Upper lobe of left lung (tissue), 6 donors: Measurements from ENCODE around the gene ACTN4. TPM values are rescaled to one million over a fixed set of nuclear protein-coding genes. Genes with fewer than 3 reads are reported as not detected.
A peak's percentile ranks its signal among the peaks of the same experiment; 100 is the strongest.

Experiments used
- ATAC-seq, 2 donors: fragments of 200-7000 bp; cut with Tn5 transposase; one replicate each; pipeline ENCODE4 v1.9.1; 2022; ENCODE audit warnings: mild to moderate bottlenecking in 2 of 2, moderate library complexity in 2 of 2; ENCODE audit not compliant: low FRiP score in 2 of 2
- DNase-seq, 2 donors: peaks; one replicate each; pipeline ENCODE4 v3.0.0-alpha.2; 2019 to 2020
- H3K27ac ChIP-seq, 4 donors: fragments of 200-600 bp; sonication (generic); one replicate each; pipeline ENCODE4 v1.5.1; 2016 to 2019
- H3K27me3 ChIP-seq, 4 donors: fragments of 200-600 bp; sonication (generic); one replicate each; pipeline ENCODE4 v1.5.1; 2017 to 2019
- H3K36me3 ChIP-seq, 4 donors: fragments of 200-600 bp; sonication (generic); one replicate each; pipeline ENCODE4 v1.5.1; 2016 to 2019
- H3K4me1 ChIP-seq, 4 donors: fragments of 200-600 bp; sonication (generic); one replicate each; pipeline ENCODE4 v1.5.1; 2018 to 2019
- H3K4me3 ChIP-seq, 4 donors: fragments of 200-600 bp; sonication (generic); one replicate each; pipeline ENCODE4 v1.5.1; 2017 to 2019; ENCODE audit warnings: mild to moderate bottlenecking in 2 of 4, moderate library complexity in 1 of 4
- H3K9me3 ChIP-seq, 4 donors: fragments of 200-600 bp; sonication (generic); one replicate each; pipeline ENCODE4 v1.5.1; 2018 to 2019
- CTCF ChIP-seq, 6 experiments: fragments of 450-650 bp in 4 of 6; fragments of 200-600 bp in 2 of 6; sonication (generic) in 2 of 6; IDR thresholded peaks; one replicate each; pipeline ENCODE4 v1.5.1; 2016 to 2019; ENCODE audit warnings: antibody characterized with exemption in 6 of 6
- EP300 ChIP-seq, 4 donors: sonication (generic); formaldehyde crosslinking; IDR thresholded peaks; one replicate each; pipeline ENCODE4 v1.5.1; 2017; ENCODE audit warnings: antibody characterized with exemption in 4 of 4, control low read depth in 2 of 4
- POLR2A ChIP-seq, 4 donors: fragments of 450-650 bp; IDR thresholded peaks; one replicate each; pipeline ENCODE4 v1.5.1; 2016 to 2017; ENCODE audit warnings: antibody characterized with exemption in 4 of 4, mild to moderate bottlenecking in 2 of 4
- POLR2AphosphoS5 ChIP-seq, 2 donors: sonication (generic); formaldehyde crosslinking; IDR thresholded peaks; one replicate each; pipeline ENCODE4 v1.5.1; 2017; ENCODE audit warnings: antibody characterized with exemption in 2 of 2
- WGBS, 2 donors: methylation state at CpG; one replicate each; pipeline ENCODE4 v1.1.5; 2017 to 2018; 5-methylcytosine and 5-hydroxymethylcytosine counted together
- total RNA-seq, 6 donors: library from RNA; depleted of rRNA in 4 of 6; stranded (reverse); fragments of >200 nt in 4 of 6; gene quantifications; one replicate each; pipeline versions ENCODE4 v1.1.0 to v1.2.1, GENCODE V29; 2016 to 2021
- donor health status: DM: no; HTN: no; CAD: no; lungs with moderate emphysema.
- donor health status: DM: no; HTN: yes; CAD: no; lungs with severe emphysema.

ACTN4 gene
- total RNA-seq, 6 donors from 2014 or later = 162 to 636 (median 512) TPM

GRCh38 chr19:38635483-38636399 is 11.7 kb upstream of the ACTN4 start:
- peaks cover 3 to 33% (median 26%) of the 10 kb centered on the region in 4 donors for H3K36me3 ChIP-seq
- WGBS, 2 donors = 83 to 86% methylated on average over 15 to 17 of the region's 17 CpGs
- H3K27ac ChIP-seq = peak overlapping the region in 3 of 4 donors; percentile 31 to 72 (median 50)
- DNase-seq = no peak
- no peak for ATAC-seq
- H3K27me3 ChIP-seq = no peaks in the 10 kb centered on the region
- H3K9me3 ChIP-seq = no peaks in the 10 kb centered on the region
- TF ChIP-seq EP300 (IDR thresholded peaks at IDR 0.05) = no peak
- no peak for TF ChIP-seq POLR2AphosphoS5 (IDR thresholded peaks at IDR 0.05)
- TF ChIP-seq CTCF (IDR thresholded peaks at IDR 0.05) = no peak
- no peak for TF ChIP-seq POLR2A (IDR thresholded peaks at IDR 0.05)
- H3K4me1 ChIP-seq = peaks cover 20 to 48% (median 32%) of the 10 kb centered on the region in 4 donors
- H3K4me3 ChIP-seq = no peak overlapping the region

GRCh38 chr19:38638461-38638860 is 9.0 kb upstream of the ACTN4 start:
- Histone ChIP-seq H3K4me1 (peaks cover 20 to 48% (median 32%) of the 10 kb centered on the region in 4 donors), H3K4me3 (no peak overlapping the region), H3K27me3 (no peaks in the 10 kb centered on the region), H3K36me3 (peaks cover 0 to 24% (median 12%) of the 10 kb centered on the region in 4 donors), H3K9me3 (no peaks in the 10 kb centered on the region), H3K27ac (no peak overlapping the region)
- 95 to 98% methylated on average over 3 of the region's 3 CpGs for WGBS, 2 donors
- no peak for ATAC-seq
- no peak for DNase-seq
- no peak for TF ChIP-seq CTCF (IDR thresholded peaks at IDR 0.05)

- H3K36me3 ChIP-seq = peaks cover 0 to 24% (median 11%) of the 10 kb centered on the region in 4 donors
- H3K9me3 ChIP-seq = no peaks in the 10 kb centered on the region
- no peak overlapping the region for H3K4me3 ChIP-seq
- TF ChIP-seq EP300 (IDR thresholded peaks at IDR 0.05) = no peak
- no peak for TF ChIP-seq POLR2A (IDR thresholded peaks at IDR 0.05)
- 88 to 100% methylated on average over 2 of the region's 2 CpGs for WGBS, 2 donors
- peak overlapping the region in 2 of 4 donors; percentile 58 to 65 for H3K27ac ChIP-seq
- DNase-seq (no peak), ATAC-seq (no peak)
- H3K4me1 ChIP-seq = peaks cover 19 to 41% (median 31%) of the 10 kb centered on the region in 4 donors
- H3K27me3 ChIP-seq = no peaks in the 10 kb centered on the region
Observed at GRCh38 chr19:38639679-38640078, 7.8 kb upstream of the ACTN4 start.

- Histone ChIP-seq H3K27me3 (no peaks in the 10 kb centered on the region), H3K27ac (peak overlapping the region in 3 of 4 donors; percentile 58 to 65 (median 65)), H3K36me3 (peaks cover 0 to 19% (median 6%) of the 10 kb centered on the region in 4 donors), H3K9me3 (no peaks in the 10 kb centered on the region), H3K4me1 (peaks cover 15 to 37% (median 27%) of the 10 kb centered on the region in 4 donors), H3K4me3 (no peak overlapping the region)
- TF ChIP-seq POLR2A (IDR thresholded peaks at IDR 0.05) (no peak), EP300 (IDR thresholded peaks at IDR 0.05) (no peak), CTCF (IDR thresholded peaks at IDR 0.05) (no peak), POLR2AphosphoS5 (IDR thresholded peaks at IDR 0.05) (no peak)
- no peak for ATAC-seq
- 76 to 77% methylated on average over 2 to 4 of the region's 4 CpGs for WGBS, 2 donors
- DNase-seq = no peak
Observed at GRCh38 chr19:38640368-38640767, 7.1 kb upstream of the ACTN4 start.

GRCh38 chr19:38642176-38642575 is 5.3 kb upstream of the ACTN4 start:
- ATAC-seq = no peak
- no peaks in the 10 kb centered on the region for H3K9me3 ChIP-seq
- peaks cover 9 to 35% (median 18%) of the 10 kb centered on the region in 4 donors for H3K4me1 ChIP-seq
- no peak for TF ChIP-seq POLR2A (IDR thresholded peaks at IDR 0.05)
- TF ChIP-seq POLR2AphosphoS5 (IDR thresholded peaks at IDR 0.05) = no peak
- DNase-seq = no peak
- 76 to 95% methylated on average over 6 to 9 of the region's 9 CpGs for WGBS, 2 donors
- peak overlapping the region in 2 of 4 donors; percentile 47 to 61 for H3K27ac ChIP-seq
- H3K4me3 ChIP-seq = no peak overlapping the region
- no peaks in the 10 kb centered on the region for H3K27me3 ChIP-seq
- peaks cover 0 to 6% (median 2%) of the 10 kb centered on the region in 4 donors for H3K36me3 ChIP-seq
